K562 (cell line): ENCODE data around the gene KRTAP1-4. TPM values are rescaled to one million over a fixed set of nuclear protein-coding genes. Genes with fewer than 3 reads are reported as not detected.

ENCODE experiments used
- ATAC-seq: fragments of 200-7000 bp; cut with Tn5 transposase; 3 replicates; pipeline ENCODE4 v1.9.1; 2020; ENCODE audit warnings: moderate library complexity
- BruUV-seq: library from RNA; stranded (reverse); fragments of 400-500 nt; replicated peaks from 2 replicates; lab custom pipeline; 2021; lab: Mats Ljungman, UMichigan
- CTCF ChIA-PET: fragments of 300-600 bp; formaldehyde crosslinking; extraction: SDS; loops from one replicate; lab custom pipeline; 2021; ENCODE audit warnings: low intra/inter-chr PET ratio; lab: Yijun Ruan, JAX
- POLR2A ChIA-PET: fragments of 300-600, 350-650 bp; sonication (Branson Sonifier 250); formaldehyde crosslinking; extraction: SDS; loops from one replicate; lab custom pipeline; 2021; ENCODE audit warnings: antibody characterized with exemption, inconsistent platforms; lab: Yijun Ruan, JAX
- DNase-seq, 4 experiments: peaks; one replicate each; pipeline versions ENCODE4 v3.0.0 to v3.0.0-alpha.2; 2011 to 2018; ENCODE audit warnings: low spot score in 3 of 4, mixed read lengths in 3 of 4; ENCODE audit errors: extremely low read depth in 1 of 4
- FAIRE-seq: peaks from 2 replicates; lab custom pipeline; 2011; peaks lifted over from hg19 to GRCh38; lab: Jason Lieb, UNC
- H2AFZ ChIP-seq: 2 replicates; pipeline ENCODE4 v1.6.0; 2011; ENCODE audit warnings: low read depth, low read length, control low read depth, inconsistent platforms
- H3K27ac ChIP-seq: fragments of 200-600 bp; 3 replicates; pipeline ENCODE4 v1.8.0; 2011; ENCODE audit warnings: low read depth, mild to moderate bottlenecking, control low read depth, inconsistent platforms, low read length, moderate library complexity, mixed read lengths; ENCODE audit errors: extremely low read depth
- H3K27me3 ChIP-seq, 2 experiments: fragments of 300-600 bp in 1 of 2; 2 replicates in 1 of 2; 3 replicates in 1 of 2; pipeline versions ENCODE4 v1.6.0 to v1.8.0; 2011; ENCODE audit warnings: inconsistent platforms in 2 of 2, low read length in 2 of 2, mild to moderate bottlenecking in 1 of 2, mixed read lengths in 1 of 2, moderate library complexity in 1 of 2; ENCODE audit not compliant: control insufficient read depth in 2 of 2, insufficient read depth in 2 of 2
- H3K36me3 ChIP-seq: fragments of 300-600 bp; 3 replicates; pipeline ENCODE4 v1.8.0; 2011; ENCODE audit warnings: mild to moderate bottlenecking, low read length, inconsistent platforms; ENCODE audit not compliant: control insufficient read depth, insufficient read depth
- H3K4me1 ChIP-seq, 2 experiments: fragments of 200-600 bp in 1 of 2; replicated peaks in 1 of 2; 2 replicates in 1 of 2; 3 replicates in 1 of 2; pipeline versions ENCODE4 v1.5.1 to v1.8.0; 2011; ENCODE audit warnings: inconsistent platforms in 2 of 2, low read length in 2 of 2, mild to moderate bottlenecking in 1 of 2, mixed read lengths in 1 of 2, moderate library complexity in 1 of 2; ENCODE audit not compliant: control insufficient read depth in 2 of 2, insufficient read depth in 2 of 2
- H3K4me2 ChIP-seq: 2 replicates; pipeline ENCODE4 v1.6.1; 2011; ENCODE audit warnings: low read length, control low read depth, inconsistent platforms, mixed read lengths; ENCODE audit not compliant: insufficient read depth
- H3K4me3 ChIP-seq: fragments of 200-600 bp; sonication (generic), shearing (Covaris generic); 2 replicates; pipeline ENCODE4 v1.5.1; 2016; ENCODE audit warnings: control low read depth, inconsistent platforms
- H3K79me2 ChIP-seq: fragments of 200-600 bp; 3 replicates; pipeline ENCODE4 v1.8.0; 2011; ENCODE audit warnings: low read length, inconsistent platforms; ENCODE audit not compliant: control insufficient read depth, insufficient read depth
- H3K9ac ChIP-seq, 2 experiments: 2 replicates each; pipeline versions ENCODE4 v1.6.0 to v1.6.1; 2011; ENCODE audit warnings: low read depth in 2 of 2, low read length in 2 of 2, control low read depth in 1 of 2, inconsistent platforms in 1 of 2, mild to moderate bottlenecking in 1 of 2, mixed read lengths in 1 of 2; ENCODE audit not compliant: insufficient read depth in 1 of 2
- H3K9me1 ChIP-seq: one replicate; pipeline ENCODE4 v1.6.0; 2011; ENCODE audit warnings: inconsistent platforms, mild to moderate bottlenecking, low read length, moderate library complexity; ENCODE audit not compliant: control insufficient read depth, insufficient read depth
- H3K9me3 ChIP-seq: replicated peaks from 2 replicates; pipeline ENCODE4 v1.5.1; 2011; ENCODE audit warnings: low read depth, low read length, inconsistent platforms; ENCODE audit not compliant: control insufficient read depth, insufficient read depth
- H4K20me1 ChIP-seq: replicated peaks from 2 replicates; pipeline ENCODE4 v1.6.1; 2011; ENCODE audit warnings: low read length, inconsistent platforms, mixed read lengths; ENCODE audit not compliant: control insufficient read depth, insufficient read depth
- C11orf30 ChIP-seq: fragments of 450-650 bp; IDR thresholded peaks from 2 replicates; pipeline ENCODE4 v1.6.1; 2016; ENCODE audit warnings: low read depth, mild to moderate bottlenecking
- CBX1 ChIP-seq: sonication (generic); IDR thresholded peaks from 2 replicates; pipeline ENCODE4 v1.6.1; 2016; ENCODE audit warnings: antibody characterized with exemption, low read depth, mild to moderate bottlenecking
- CSDE1 ChIP-seq, 2 experiments: fragments of 450-650 bp; IDR thresholded peaks; 2 replicates each; pipeline ENCODE4 v1.6.1; 2016; ENCODE audit warnings: mild to moderate bottlenecking in 1 of 2
- GABPB2 ChIP-seq: fragments of 250-450 bp; sonication (Bioruptor Pico); conservative IDR thresholded peaks from 2 replicates; pipeline ENCODE4 v1.5.1; 2021; ENCODE audit warnings: mild to moderate bottlenecking
- GATAD2B ChIP-seq: fragments of 450-650 bp; IDR thresholded peaks from 2 replicates; pipeline ENCODE4 v1.6.1; 2017; ENCODE audit warnings: mild to moderate bottlenecking, borderline replicate concordance
- HNRNPLL ChIP-seq: fragments of 200-400 bp; formaldehyde crosslinking; IDR thresholded peaks from 2 replicates; pipeline ENCODE4 v1.6.1; 2017; ENCODE audit warnings: low read length, low read depth, mild to moderate bottlenecking; ENCODE audit not compliant: poor library complexity, severe bottlenecking
- L3MBTL2 ChIP-seq: fragments of 450-650 bp; IDR thresholded peaks from 2 replicates; pipeline ENCODE4 v1.6.1; 2016; ENCODE audit warnings: mild to moderate bottlenecking, moderate library complexity
- NCOA6 ChIP-seq: fragments of 450-650 bp; IDR thresholded peaks from 2 replicates; pipeline ENCODE4 v1.6.1; 2017; ENCODE audit warnings: mild to moderate bottlenecking
- NR2C2 ChIP-seq, 2 experiments: fragments of 200-800 bp in 1 of 2; sonication (Bioruptor generic) in 1 of 2; sonication (generic) in 1 of 2; formaldehyde crosslinking in 1 of 2; IDR thresholded peaks; 2 replicates each; pipeline versions ENCODE4 v1.6.1 to v1.8.0; 2016 to 2022; ENCODE audit warnings: mild to moderate bottlenecking in 1 of 2, missing compliant biosample characterization in 1 of 2, missing genetic modification characterization in 1 of 2, missing genetic modification reagents in 1 of 2
- POLR3G ChIP-seq: IDR thresholded peaks from 2 replicates; pipeline ENCODE4 v1.6.1; 2011; ENCODE audit not compliant: insufficient read length, insufficient replicate concordance; ENCODE audit errors: extremely low read depth
- RB1 ChIP-seq: fragments of 450-650 bp; IDR thresholded peaks from 2 replicates; pipeline ENCODE4 v1.6.1; 2017; ENCODE audit warnings: low read depth, mild to moderate bottlenecking
- SPI1 ChIP-seq: IDR thresholded peaks from 2 replicates; pipeline ENCODE4 v1.6.1; 2011; ENCODE audit warnings: low read depth, low read length, control low read depth, borderline replicate concordance
- TAF15 ChIP-seq: fragments of 200-400 bp; formaldehyde crosslinking; IDR thresholded peaks from 2 replicates; pipeline ENCODE4 v1.6.1; 2017; ENCODE audit warnings: mild to moderate bottlenecking, low read depth, low read length, moderate library complexity
- ZBTB11 ChIP-seq, 3 experiments: fragments of 200-800 bp in 1 of 3; fragments of 250-450 bp in 1 of 3; fragments of 450-650 bp in 1 of 3; sonication (Bioruptor Pico) in 1 of 3; sonication (Bioruptor generic) in 1 of 3; formaldehyde crosslinking in 1 of 3; IDR thresholded peaks; 2 replicates each; pipeline versions ENCODE4 v1.6.1 to v1.8.0; 2016 to 2022; ENCODE audit warnings: mild to moderate bottlenecking in 2 of 3, missing genetic modification characterization in 2 of 3, missing compliant biosample characterization in 1 of 3, moderate library complexity in 1 of 3
- ZNF12 ChIP-seq: sonication (generic); formaldehyde crosslinking; IDR thresholded peaks from 2 replicates; pipeline ENCODE4 v1.4.0; 2020; ENCODE audit warnings: mild to moderate bottlenecking, missing genetic modification reagents
- ZNF431 ChIP-seq: sonication (generic); formaldehyde crosslinking; IDR thresholded peaks from 2 replicates; pipeline ENCODE4 v1.8.0; 2022; ENCODE audit warnings: mild to moderate bottlenecking, missing genetic modification reagents
- WGBS: fragments of 100-300 bp; shearing (Covaris generic); methylation state at CpG from one replicate; pipeline ENCODE4 v1.1.6; 2016; ENCODE audit warnings: low coverage, mixed read lengths; ENCODE audit not compliant: insufficient coverage; ENCODE audit errors: missing lambda C conversion rate; 5-methylcytosine and 5-hydroxymethylcytosine counted together
- in situ Hi-C: fragments of 300-500 bp; cut with MboI; formaldehyde crosslinking; loops from 4 replicates; pipeline ENCODE4 v1.15.0; 2018; ENCODE audit warnings: inconsistent platforms, mixed read lengths
- intact Hi-C: fragments of 100-400 bp; cut with micrococcal nuclease; formaldehyde crosslinking; loops from 2 replicates; pipeline ENCODE4 v1.14.2; 2022
- polyA plus RNA-seq, 8 experiments: library from polyadenylated mRNA; depleted of rRNA in 4 of 8; stranded (reverse) in 5 of 8; unstranded in 3 of 8; fragments of >200 nt; fragmentation: Nextera tagmentation in 2 of 8; fragmentation: Illumina TruSeq in 1 of 8; extraction: Ambion mirVana in 2 of 8; extraction: Trizol in 1 of 8; gene quantifications; 2 replicates each; pipeline versions ENCODE4 v1.2.1 to v1.2.3, GENCODE V29; 2011 to 2014; ENCODE audit warnings: inconsistent platforms in 1 of 8, missing spikeins in 1 of 8
- total RNA-seq, 7 experiments: library from RNA; depleted of rRNA in 6 of 7; stranded (reverse); fragments of >200 nt in 6 of 7; fragmentation: Illumina TruSeq in 2 of 7; extraction: Trizol in 2 of 7; gene quantifications; 2 replicates each; pipeline versions ENCODE4 v1.2.1 to v1.2.3, GENCODE V29; 2011 to 2021; ENCODE audit warnings: low replicate concordance in 1 of 7
- TF ChIP-seq, protein P1 (sequence below): fragments of 250-450 bp; sonication (Bioruptor Pico); IDR thresholded peaks from 2 replicates; pipeline ENCODE4 v1.8.0; 2021; ENCODE audit warnings: moderate library complexity, mild to moderate bottlenecking, inconsistent platforms

The KRTAP1-4 gene
- total and polyA plus RNA-seq, 9 of the 15 experiments (the other 6 are each of a cell fraction or from before 2014, with no cell fraction given): not detected

- no peak for DNase-seq
- no peak for TF ChIP-seq NR2C2 (CRISPR knock-in tag; IDR thresholded peaks at IDR 0.05)
- TF ChIP-seq NR2C2 (tag; IDR thresholded peaks at IDR 0.05): no peak
- TF ChIP-seq TAF15: no peak
- TF ChIP-seq ZNF431: no peak
- no peak for TF ChIP-seq HNRNPLL
- TF ChIP-seq ZNF12 (CRISPR knock-in tag): no peak
- TF ChIP-seq, protein P1, sequence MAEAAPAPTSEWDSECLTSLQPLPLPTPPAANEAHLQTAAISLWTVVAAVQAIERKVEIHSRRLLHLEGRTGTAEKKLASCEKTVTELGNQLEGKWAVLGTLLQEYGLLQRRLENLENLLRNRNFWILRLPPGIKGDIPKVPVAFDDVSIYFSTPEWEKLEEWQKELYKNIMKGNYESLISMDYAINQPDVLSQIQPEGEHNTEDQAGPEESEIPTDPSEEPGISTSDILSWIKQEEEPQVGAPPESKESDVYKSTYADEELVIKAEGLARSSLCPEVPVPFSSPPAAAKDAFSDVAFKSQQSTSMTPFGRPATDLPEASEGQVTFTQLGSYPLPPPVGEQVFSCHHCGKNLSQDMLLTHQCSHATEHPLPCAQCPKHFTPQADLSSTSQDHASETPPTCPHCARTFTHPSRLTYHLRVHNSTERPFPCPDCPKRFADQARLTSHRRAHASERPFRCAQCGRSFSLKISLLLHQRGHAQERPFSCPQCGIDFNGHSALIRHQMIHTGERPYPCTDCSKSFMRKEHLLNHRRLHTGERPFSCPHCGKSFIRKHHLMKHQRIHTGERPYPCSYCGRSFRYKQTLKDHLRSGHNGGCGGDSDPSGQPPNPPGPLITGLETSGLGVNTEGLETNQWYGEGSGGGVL: no peak
- TF ChIP-seq C11orf30: no peak
- TF ChIP-seq CBX1: no peak
- TF ChIP-seq CSDE1 (IDR thresholded peaks at IDR 0.05): no peak
- no peak for TF ChIP-seq POLR3G
- TF ChIP-seq RB1: no peak
- TF ChIP-seq NCOA6: no peak
- no peak for TF ChIP-seq ZBTB11 (CRISPR knock-in tag; IDR thresholded peaks at IDR 0.05)
- TF ChIP-seq GATAD2B: no peak
- TF ChIP-seq GABPB2 (CRISPR knock-in tag): no peak
- no peak for TF ChIP-seq L3MBTL2
- TF ChIP-seq SPI1: no peak
- intact Hi-C loops (no loop called here), in situ Hi-C loops (no loop called here)
- no TSS peak for BruUV-seq
- no peak overlapping the region for H3K4me3 ChIP-seq
- ATAC-seq: no peak
- no peaks in the 10 kb centered on the region; the same call in 1 of the 2 replicates for H3K9me3 ChIP-seq
- no peaks in the 10 kb centered on the region for H3K4me1 ChIP-seq
- H4K20me1 ChIP-seq: no peaks in the 10 kb centered on the region
- FAIRE-seq: no peak
- H3K36me3 ChIP-seq: no peaks in the 10 kb centered on the region
- H3K9me1 ChIP-seq: no peaks in the 10 kb centered on the region
- no peak overlapping the region for H3K9ac ChIP-seq
- no peak overlapping the region for H3K27ac ChIP-seq
- H3K4me2 ChIP-seq: no peak overlapping the region
- ChIA-PET CTCF (no interaction called here), POLR2A (interaction anchor here (0.9 to 1.5 kb wide), 2 partner anchors 9 to 34 kb away, joined by 3 read pairs; no protein-coding TSS in a partner anchor)
- H3K27me3 ChIP-seq: peaks cover 0 to 6% of the 10 kb centered on the region in 2 experiments; a peak in 1 of 5 replicates
- WGBS: 3% methylated on average over 2 of the region's 2 CpGs
- no peaks in the 10 kb centered on the region for H3K79me2 ChIP-seq
- H2AFZ ChIP-seq: no peak overlapping the region
These were observed 7.9 kb upstream of the KRTAP1-4 start for GRCh38 chr17:41037853-41038350.
